Thyroid gland (tissue), 4 donors: ENCODE data around the gene CFAP221.

Experiments used
- POLR2A ChIP-seq, 2 donors: fragments of 450-650 bp; IDR thresholded peaks; one replicate each; pipeline ENCODE4 v1.6.1; 2017; ENCODE audit warnings: antibody characterized with exemption in 2 of 2, mild to moderate bottlenecking in 2 of 2, moderate library complexity in 1 of 2
- TF ChIP-seq, protein P1 (sequence below), 6 experiments: fragments of 200-600 bp in 3 of 6; fragments of 450-650 bp in 3 of 6; sonication (generic) in 3 of 6; IDR thresholded peaks; one replicate each; pipeline ENCODE4 v1.5.1; 2016 to 2019; ENCODE audit warnings: antibody characterized with exemption in 6 of 6, mild to moderate bottlenecking in 2 of 6, inconsistent platforms in 1 of 6, moderate library complexity in 1 of 6

DNA sequence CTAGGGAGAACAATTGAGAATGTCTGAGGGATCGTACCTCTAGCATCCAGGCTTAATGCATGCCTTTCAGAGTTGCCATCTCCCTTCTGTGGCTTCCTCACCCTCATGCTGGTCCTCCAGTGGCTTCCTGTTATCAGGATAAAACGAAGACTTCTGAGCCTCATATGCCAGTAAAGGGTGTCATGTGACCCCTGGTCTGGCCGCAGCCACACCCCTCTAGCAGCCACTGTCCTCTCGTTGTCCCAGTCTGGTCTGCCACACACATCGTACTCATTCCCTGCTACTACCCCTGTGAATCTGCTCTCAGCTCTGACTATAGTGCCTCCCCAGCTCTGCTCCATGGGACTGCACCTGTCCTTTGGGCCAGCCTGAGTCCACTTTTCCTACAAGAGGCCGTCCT lies 72.2 kb downstream of the CFAP221 start:
- TF ChIP-seq, protein P1, sequence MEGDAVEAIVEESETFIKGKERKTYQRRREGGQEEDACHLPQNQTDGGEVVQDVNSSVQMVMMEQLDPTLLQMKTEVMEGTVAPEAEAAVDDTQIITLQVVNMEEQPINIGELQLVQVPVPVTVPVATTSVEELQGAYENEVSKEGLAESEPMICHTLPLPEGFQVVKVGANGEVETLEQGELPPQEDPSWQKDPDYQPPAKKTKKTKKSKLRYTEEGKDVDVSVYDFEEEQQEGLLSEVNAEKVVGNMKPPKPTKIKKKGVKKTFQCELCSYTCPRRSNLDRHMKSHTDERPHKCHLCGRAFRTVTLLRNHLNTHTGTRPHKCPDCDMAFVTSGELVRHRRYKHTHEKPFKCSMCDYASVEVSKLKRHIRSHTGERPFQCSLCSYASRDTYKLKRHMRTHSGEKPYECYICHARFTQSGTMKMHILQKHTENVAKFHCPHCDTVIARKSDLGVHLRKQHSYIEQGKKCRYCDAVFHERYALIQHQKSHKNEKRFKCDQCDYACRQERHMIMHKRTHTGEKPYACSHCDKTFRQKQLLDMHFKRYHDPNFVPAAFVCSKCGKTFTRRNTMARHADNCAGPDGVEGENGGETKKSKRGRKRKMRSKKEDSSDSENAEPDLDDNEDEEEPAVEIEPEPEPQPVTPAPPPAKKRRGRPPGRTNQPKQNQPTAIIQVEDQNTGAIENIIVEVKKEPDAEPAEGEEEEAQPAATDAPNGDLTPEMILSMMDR (IDR thresholded peaks at IDR 0.05), result no peak
- TF ChIP-seq POLR2A (IDR thresholded peaks at IDR 0.05), result no peak
